Liver (tissue), 9 donors: ENCODE measurements around the gene EPHB4. TPM values are rescaled to one million over a fixed set of nuclear protein-coding genes. Genes with fewer than 3 reads are reported as not detected.
"Not testable (repeated sequence)": the region's sequence is repeated elsewhere in the genome, so short reads cannot be mapped to it uniquely, and the experiment has no call there.

Source experiments
- DNase-seq: peaks from one replicate; pipeline ENCODE4 v3.0.0-alpha.2; 2017; ENCODE audit warnings: low spot score
- H3K27ac ChIP-seq, 2 donors: one replicate each; pipeline ENCODE4 v1.7.0; 2013; ENCODE audit warnings: inconsistent platforms in 2 of 2, low read length in 2 of 2, control low read depth in 1 of 2, low read depth in 1 of 2, mild to moderate bottlenecking in 1 of 2
- H3K27me3 ChIP-seq, 4 donors: one replicate each; pipeline versions ENCODE4 v1.6.1 to v1.7.0; 2013; ENCODE audit warnings: low read length in 3 of 4, inconsistent platforms in 1 of 4, mild to moderate bottlenecking in 1 of 4, moderate library complexity in 1 of 4; ENCODE audit not compliant: control insufficient read depth in 4 of 4, insufficient read depth in 4 of 4
- H3K36me3 ChIP-seq, 4 donors: one replicate each; pipeline versions ENCODE4 v1.6.1 to v1.7.0; 2013; ENCODE audit warnings: low read length in 3 of 4, mild to moderate bottlenecking in 3 of 4, low read depth in 1 of 4, moderate library complexity in 1 of 4; ENCODE audit not compliant: control insufficient read depth in 4 of 4, insufficient read depth in 3 of 4
- H3K4me1 ChIP-seq, 4 donors: one replicate each; pipeline versions ENCODE4 v1.6.1 to v1.7.0; 2013; ENCODE audit warnings: low read length in 3 of 4, mild to moderate bottlenecking in 3 of 4, moderate library complexity in 1 of 4; ENCODE audit not compliant: control insufficient read depth in 4 of 4, insufficient read depth in 4 of 4
- H3K4me3 ChIP-seq, 3 donors: one replicate each; pipeline versions ENCODE4 v1.6.1 to v1.7.0; 2013; ENCODE audit warnings: low read length in 3 of 3, control low read depth in 1 of 3, low read depth in 1 of 3, mild to moderate bottlenecking in 1 of 3
- H3K9ac ChIP-seq, 2 donors: one replicate each; pipeline ENCODE4 v1.7.0; 2013; ENCODE audit warnings: low read length in 2 of 2, mild to moderate bottlenecking in 2 of 2, moderate library complexity in 2 of 2, control low read depth in 1 of 2, low read depth in 1 of 2
- H3K9me3 ChIP-seq, 4 donors: one replicate each; pipeline versions ENCODE4 v1.6.1 to v1.7.0; 2013; ENCODE audit warnings: low read length in 3 of 4; ENCODE audit not compliant: control insufficient read depth in 4 of 4
- EGR1 ChIP-seq, 2 donors: IDR thresholded peaks; 2 replicates each; pipeline ENCODE4 v1.6.1; 2016 to 2018; ENCODE audit warnings: antibody characterized with exemption in 2 of 2, low read depth in 2 of 2
- FOXA1 ChIP-seq: IDR thresholded peaks from 2 replicates; pipeline ENCODE4 v1.6.1; 2016; ENCODE audit warnings: antibody characterized with exemption
- FOXA2 ChIP-seq: IDR thresholded peaks from 2 replicates; pipeline ENCODE4 v1.6.1; 2016; ENCODE audit warnings: antibody characterized with exemption
- HNF4G ChIP-seq: IDR thresholded peaks from 2 replicates; pipeline ENCODE4 v1.6.1; 2016; ENCODE audit warnings: antibody characterized with exemption
- JUND ChIP-seq, 2 donors: IDR thresholded peaks; 2 replicates each; pipeline ENCODE4 v1.6.1; 2016; ENCODE audit warnings: antibody characterized with exemption in 2 of 2
- RAD21 ChIP-seq, 2 donors: IDR thresholded peaks; 2 replicates each; pipeline ENCODE4 v1.6.1; 2016; ENCODE audit warnings: antibody characterized with exemption in 2 of 2, mild to moderate bottlenecking in 2 of 2
- TAF1 ChIP-seq: conservative IDR thresholded peaks from 2 replicates; pipeline ENCODE4 v1.6.1; 2016; ENCODE audit warnings: antibody characterized with exemption, mild to moderate bottlenecking
- YY1 ChIP-seq: IDR thresholded peaks from 2 replicates; pipeline ENCODE4 v1.6.1; 2016; ENCODE audit warnings: antibody characterized with exemption, mild to moderate bottlenecking
- WGBS: extraction: QIAGEN DNeasy Blood & Tissue Kit; methylation state at CpG from one replicate; pipeline ENCODE4 v1.1.7; 2013; 5-methylcytosine and 5-hydroxymethylcytosine counted together
- polyA plus RNA-seq, 2 donors: library from polyadenylated mRNA; stranded (reverse) in 1 of 2; unstranded in 1 of 2; fragments of 200-250 nt in 1 of 2; fragments of >200 nt in 1 of 2; fragmentation: Nextera tagmentation in 1 of 2; extraction: Ambion mirVana in 1 of 2; gene quantifications; one replicate each; pipeline versions ENCODE4 v1.2.1 to v1.2.3, GENCODE V29; 2013 to 2015
- total RNA-seq, 2 donors: library from RNA; depleted of rRNA; stranded (reverse); fragments of >200 nt; gene quantifications; one replicate each; pipeline ENCODE4 v1.2.3, GENCODE V29; 2014
- TF ChIP-seq, protein P1 (sequence below): IDR thresholded peaks from 2 replicates; pipeline ENCODE4 v1.6.1; 2016; ENCODE audit warnings: antibody characterized with exemption, mild to moderate bottlenecking
- TF ChIP-seq, protein P2 (sequence below): IDR thresholded peaks from 2 replicates; pipeline ENCODE4 v1.6.1; 2016; ENCODE audit warnings: antibody characterized with exemption
- donor health status: healthy.
- donor health status: healthy.
- donor health status: healthy.
- donor health status: healthy.
- donor health status: healthy.

The EPHB4 gene
- total and polyA plus RNA-seq, 4 donors: 14.4 to 53.0 (median 50.0) TPM

DNA sequence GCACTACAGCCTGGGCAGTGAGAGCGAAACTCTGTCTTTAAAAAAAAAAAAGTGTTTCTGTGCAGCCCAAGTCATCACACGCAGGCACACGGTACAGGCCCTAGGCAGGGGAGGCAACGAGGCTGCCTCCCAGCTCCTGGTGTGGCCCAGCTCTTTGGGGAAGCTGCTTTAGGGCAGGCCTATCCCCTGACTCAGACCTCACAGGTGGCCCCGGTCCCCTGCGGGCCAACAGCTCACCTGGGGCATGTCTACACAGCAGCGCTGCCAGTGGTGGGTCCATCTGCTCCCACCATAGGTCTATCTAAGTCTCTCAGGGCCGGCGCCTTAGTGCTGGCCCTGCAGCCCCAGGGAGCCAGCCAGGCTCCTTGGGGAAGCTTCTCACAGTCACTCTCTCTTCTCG lies 62.5 kb downstream of the EPHB4 start:
- no peak overlapping the region for H3K4me3 ChIP-seq
- no peak for TF ChIP-seq HNF4G
- TF ChIP-seq YY1: no peak
- no peak for TF ChIP-seq TAF1
- TF ChIP-seq FOXA2: no peak
- TF ChIP-seq, protein P1, sequence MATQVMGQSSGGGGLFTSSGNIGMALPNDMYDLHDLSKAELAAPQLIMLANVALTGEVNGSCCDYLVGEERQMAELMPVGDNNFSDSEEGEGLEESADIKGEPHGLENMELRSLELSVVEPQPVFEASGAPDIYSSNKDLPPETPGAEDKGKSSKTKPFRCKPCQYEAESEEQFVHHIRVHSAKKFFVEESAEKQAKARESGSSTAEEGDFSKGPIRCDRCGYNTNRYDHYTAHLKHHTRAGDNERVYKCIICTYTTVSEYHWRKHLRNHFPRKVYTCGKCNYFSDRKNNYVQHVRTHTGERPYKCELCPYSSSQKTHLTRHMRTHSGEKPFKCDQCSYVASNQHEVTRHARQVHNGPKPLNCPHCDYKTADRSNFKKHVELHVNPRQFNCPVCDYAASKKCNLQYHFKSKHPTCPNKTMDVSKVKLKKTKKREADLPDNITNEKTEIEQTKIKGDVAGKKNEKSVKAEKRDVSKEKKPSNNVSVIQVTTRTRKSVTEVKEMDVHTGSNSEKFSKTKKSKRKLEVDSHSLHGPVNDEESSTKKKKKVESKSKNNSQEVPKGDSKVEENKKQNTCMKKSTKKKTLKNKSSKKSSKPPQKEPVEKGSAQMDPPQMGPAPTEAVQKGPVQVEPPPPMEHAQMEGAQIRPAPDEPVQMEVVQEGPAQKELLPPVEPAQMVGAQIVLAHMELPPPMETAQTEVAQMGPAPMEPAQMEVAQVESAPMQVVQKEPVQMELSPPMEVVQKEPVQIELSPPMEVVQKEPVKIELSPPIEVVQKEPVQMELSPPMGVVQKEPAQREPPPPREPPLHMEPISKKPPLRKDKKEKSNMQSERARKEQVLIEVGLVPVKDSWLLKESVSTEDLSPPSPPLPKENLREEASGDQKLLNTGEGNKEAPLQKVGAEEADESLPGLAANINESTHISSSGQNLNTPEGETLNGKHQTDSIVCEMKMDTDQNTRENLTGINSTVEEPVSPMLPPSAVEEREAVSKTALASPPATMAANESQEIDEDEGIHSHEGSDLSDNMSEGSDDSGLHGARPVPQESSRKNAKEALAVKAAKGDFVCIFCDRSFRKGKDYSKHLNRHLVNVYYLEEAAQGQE: no peak
- TF ChIP-seq JUND (IDR thresholded peaks at IDR 0.05): no peak
- TF ChIP-seq EGR1 (IDR thresholded peaks at IDR 0.05; ENCODE audit: low read depth in 2 of 2): no peak
- TF ChIP-seq, protein P2, sequence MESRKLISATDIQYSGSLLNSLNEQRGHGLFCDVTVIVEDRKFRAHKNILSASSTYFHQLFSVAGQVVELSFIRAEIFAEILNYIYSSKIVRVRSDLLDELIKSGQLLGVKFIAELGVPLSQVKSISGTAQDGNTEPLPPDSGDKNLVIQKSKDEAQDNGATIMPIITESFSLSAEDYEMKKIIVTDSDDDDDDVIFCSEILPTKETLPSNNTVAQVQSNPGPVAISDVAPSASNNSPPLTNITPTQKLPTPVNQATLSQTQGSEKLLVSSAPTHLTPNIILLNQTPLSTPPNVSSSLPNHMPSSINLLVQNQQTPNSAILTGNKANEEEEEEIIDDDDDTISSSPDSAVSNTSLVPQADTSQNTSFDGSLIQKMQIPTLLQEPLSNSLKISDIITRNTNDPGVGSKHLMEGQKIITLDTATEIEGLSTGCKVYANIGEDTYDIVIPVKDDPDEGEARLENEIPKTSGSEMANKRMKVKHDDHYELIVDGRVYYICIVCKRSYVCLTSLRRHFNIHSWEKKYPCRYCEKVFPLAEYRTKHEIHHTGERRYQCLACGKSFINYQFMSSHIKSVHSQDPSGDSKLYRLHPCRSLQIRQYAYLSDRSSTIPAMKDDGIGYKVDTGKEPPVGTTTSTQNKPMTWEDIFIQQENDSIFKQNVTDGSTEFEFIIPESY: no peak
- TF ChIP-seq FOXA1: no peak
- no peaks in the 10 kb centered on the region for H3K36me3 ChIP-seq
- no peak overlapping the region for H3K27ac ChIP-seq
- no peak for DNase-seq
- H3K4me1 ChIP-seq: no peaks in the 10 kb centered on the region
- H3K27me3 ChIP-seq: no peaks in the 10 kb centered on the region
- 90% methylated on average over 10 of the region's 10 CpGs for WGBS
- H3K9me3 ChIP-seq: no peaks in the 10 kb centered on the region
- no peak overlapping the region for H3K9ac ChIP-seq

DNA sequence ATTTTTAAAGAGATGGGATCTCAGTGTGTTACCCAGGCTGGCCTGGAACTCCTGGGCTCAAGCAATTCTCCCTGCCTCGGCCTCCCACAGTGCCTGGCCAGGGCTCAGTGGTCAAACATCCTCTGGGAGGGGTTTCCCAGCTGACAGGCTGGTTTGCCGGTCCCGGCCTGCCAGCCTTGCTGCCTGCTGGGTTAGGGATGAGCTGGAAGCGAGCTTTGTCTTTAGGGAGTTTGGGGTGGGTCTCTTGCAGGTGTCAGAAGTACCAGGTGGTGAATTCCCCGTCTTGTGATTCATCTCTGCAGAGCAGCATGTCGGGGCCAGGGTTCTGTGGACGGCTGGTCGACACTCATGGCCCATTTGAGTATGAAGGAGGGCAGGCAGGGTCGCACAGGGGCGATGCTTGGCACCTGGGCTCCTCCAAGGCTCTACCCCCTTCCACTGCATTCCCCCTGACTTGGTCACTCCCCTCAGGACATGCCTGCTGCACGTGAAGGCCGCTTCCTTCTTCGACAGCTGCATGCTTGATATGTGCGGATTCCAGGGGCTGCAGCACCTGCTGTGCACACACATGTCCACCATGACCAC lies 63.7 kb downstream of the EPHB4 start:
- Histone ChIP-seq H3K27me3 (no peaks in the 10 kb centered on the region), H3K9me3 (no peaks in the 10 kb centered on the region), H3K4me3 (no peak overlapping the region), H3K27ac (no peak overlapping the region), H3K36me3 (no peaks in the 10 kb centered on the region), H3K4me1 (no peaks in the 10 kb centered on the region), H3K9ac (no peak overlapping the region)
- TF ChIP-seq EGR1 (IDR thresholded peaks at IDR 0.05; ENCODE audit: low read depth in 2 of 2) (no peak), HNF4G (no peak), FOXA1 (no peak), TAF1 (no peak), RAD21 (IDR thresholded peaks at IDR 0.05) (no peak)
- 85% methylated on average over 14 of the region's 14 CpGs for whole genome bisulfite sequencing
- no peak for DNase-seq

DNA sequence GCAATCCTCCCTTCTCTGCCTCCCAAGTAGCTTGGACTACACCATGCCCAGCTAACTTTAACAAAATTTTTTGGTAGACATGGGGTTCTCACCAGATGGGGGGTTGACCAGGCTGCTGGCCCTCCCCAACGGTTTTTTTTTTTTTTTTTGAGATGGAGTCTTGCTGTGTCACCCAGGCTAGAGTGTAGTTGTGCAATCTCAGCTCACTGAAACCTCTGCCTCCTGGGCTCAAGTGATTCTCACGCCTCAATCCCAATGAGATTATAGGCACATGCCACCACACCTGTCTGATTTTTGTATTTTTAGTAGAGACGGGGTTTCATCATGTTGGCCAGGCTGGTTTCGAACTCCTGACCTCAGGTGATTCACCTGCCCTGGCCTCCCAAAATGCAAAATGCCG lies 64.5 kb downstream of the EPHB4 start:
- not testable (repeated sequence) for H3K27me3 ChIP-seq, H3K9me3 ChIP-seq, H3K36me3 ChIP-seq, H3K9ac ChIP-seq, H3K27ac ChIP-seq, DNase-seq, H3K4me3 ChIP-seq, H3K4me1 ChIP-seq
- WGBS: 79% methylated on average over 5 of the region's 5 CpGs
